ENCODE results near the gene KIF2C. TPM values are rescaled to one million over a fixed set of nuclear protein-coding genes. Genes with fewer than 3 reads are reported as not detected.

Gene KIF2C
- total and polyA plus RNA-seq, 2 donors (not counting 1 experiment from before 2014, with no cell fraction given) = 0.25 to 0.69 TPM

- Mint-ChIP-seq H3K27ac (no peak overlapping the region), H3K9me3 (ENCODE audit: insufficient read depth) (no peaks in the 10 kb centered on the region), H3K27me3 (no peaks in the 10 kb centered on the region), H3K4me1 (peaks cover 20% of the 10 kb centered on the region), H3K4me3 (no peak overlapping the region)
- Histone ChIP-seq H3K27me3 (replicated peaks in 1 of 4; ENCODE audit: control extremely low read depth in 1 of 4, control insufficient read depth in 3 of 4, insufficient read depth in 4 of 4, low read length in 3 of 4) (no peaks in the 10 kb centered on the region), H3K9me3 (ENCODE audit: control extremely low read depth in 1 of 3, control insufficient read depth in 2 of 3, insufficient read depth in 1 of 3, low read length in 2 of 3) (no peaks in the 10 kb centered on the region), H3K27ac (ENCODE audit: low read length in 2 of 2) (no peak overlapping the region), H2AFZ (ENCODE audit: insufficient read depth, low read depth, low read length, poor library complexity, severe bottlenecking) (no peak overlapping the region), H3K9ac (ENCODE audit: low read length) (no peak overlapping the region), H3K79me2 (ENCODE audit: control insufficient read depth, insufficient read depth, low read length) (peaks cover 9% of the 10 kb centered on the region), H4K20me1 (ENCODE audit: control insufficient read depth, insufficient read depth, low read length, poor library complexity, severe bottlenecking) (no peaks in the 10 kb centered on the region), H3K4me3 (ENCODE audit: control extremely low read depth in 1 of 5, extremely low read depth in 1 of 5, insufficient read depth in 1 of 5, low read depth in 2 of 5, low read length in 4 of 5) (no peak overlapping the region), H3K4me1 (ENCODE audit: control insufficient read depth in 2 of 2, insufficient read depth in 2 of 2, low read length in 2 of 2) (peaks cover 18 to 21% of the 10 kb centered on the region in 2 donors), H3K36me3 (replicated peaks in 1 of 2; ENCODE audit: control extremely low read depth in 1 of 2, control insufficient read depth in 1 of 2, extremely low read depth in 1 of 2, insufficient read depth in 2 of 2, low read length in 1 of 2) (no peaks in the 10 kb centered on the region), H3K4me2 (replicated peaks; ENCODE audit: low read depth, low read length, poor library complexity, severe bottlenecking) (peak overlapping the region; percentile 65)
- ATAC-seq (ENCODE audit: low read depth) (no peak), DNase-seq (no peak)
- TF ChIP-seq CTCF (IDR thresholded peaks at IDR 0.05) (no peak), EZH2 (IDR thresholded peaks at IDR 0.05; ENCODE audit: borderline replicate concordance, insufficient read depth, low read depth, low read length, poor library complexity, severe bottlenecking) (no peak)
- ChIA-PET POLR2A (no interaction called here), CTCF (interaction anchor here (0.6 to 2.2 kb wide), 10 partner anchors 7 to 904 kb away, joined by 3 to 23 read pairs (median 4); partner anchors contain the start of gene RPS8)
- intact Hi-C loops (cut with micrococcal nuclease) = no loop called here
- 90% methylated on average over 4 of the region's 6 CpGs for WGBS (ENCODE audit: insufficient coverage)
Measured at GRCh38 chr1:44707112-44707881, 32.3 kb upstream of the KIF2C start.

Measured in B cell (primary cell).